Kidney epithelial cell (primary cell): ENCODE data around the gene KCNJ3. TPM values are rescaled to one million over a fixed set of nuclear protein-coding genes. Genes with fewer than 3 reads are reported as not detected.

ENCODE experiments used
- DNase-seq: peaks from one replicate; pipeline ENCODE4 v3.0.0-alpha.2; 2010; ENCODE audit warnings: low read depth
- H3K27me3 ChIP-seq: 2 replicates; pipeline ENCODE4 v1.6.0; 2011; ENCODE audit warnings: low read length; ENCODE audit not compliant: control insufficient read depth, insufficient read depth
- H3K36me3 ChIP-seq: 2 replicates; pipeline ENCODE4 v1.5.1; 2011; ENCODE audit warnings: low read length; ENCODE audit not compliant: control insufficient read depth, insufficient read depth
- H3K4me3 ChIP-seq: 2 replicates; pipeline ENCODE4 v1.5.1; 2011; ENCODE audit warnings: low read depth, mild to moderate bottlenecking, control low read depth, low read length
- total RNA-seq: library from RNA; depleted of rRNA; stranded (reverse); fragments of >200 nt; gene quantifications from 2 replicates; pipeline ENCODE4 v1.2.3, GENCODE V29; 2015
- TF ChIP-seq, protein P1 (sequence below): IDR thresholded peaks from 2 replicates; pipeline ENCODE4 v1.5.1; 2011; ENCODE audit warnings: mild to moderate bottlenecking, moderate library complexity, low read length, control low read depth, inconsistent platforms; ENCODE audit not compliant: insufficient read depth, poor library complexity, severe bottlenecking

Gene KCNJ3
- total RNA-seq, 1 donor from 2014 or later, result not detected

DNA sequence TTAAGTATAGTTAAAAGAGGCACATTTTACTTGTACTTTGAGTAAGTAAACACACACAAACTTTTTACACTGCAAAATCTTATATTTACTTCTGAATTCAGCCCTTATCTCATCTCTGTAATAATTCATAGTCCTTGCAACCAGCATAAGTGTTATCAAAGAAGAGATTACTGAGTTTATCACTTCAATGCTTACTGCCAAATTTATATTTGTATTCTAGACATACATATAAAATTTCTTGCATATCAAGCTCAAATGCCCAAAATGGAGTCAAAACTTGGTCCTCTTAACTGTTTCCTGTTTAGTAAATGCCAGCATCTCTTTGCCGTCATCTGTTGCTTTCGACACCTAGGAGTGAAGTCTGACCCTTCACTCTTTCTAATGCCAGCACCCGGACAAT lies 21.1 kb upstream of the KCNJ3 start:
- H3K36me3 ChIP-seq, result no peaks in the 10 kb centered on the region
- no peak overlapping the region for H3K4me3 ChIP-seq
- no peaks in the 10 kb centered on the region for H3K27me3 ChIP-seq
- TF ChIP-seq, protein P1, sequence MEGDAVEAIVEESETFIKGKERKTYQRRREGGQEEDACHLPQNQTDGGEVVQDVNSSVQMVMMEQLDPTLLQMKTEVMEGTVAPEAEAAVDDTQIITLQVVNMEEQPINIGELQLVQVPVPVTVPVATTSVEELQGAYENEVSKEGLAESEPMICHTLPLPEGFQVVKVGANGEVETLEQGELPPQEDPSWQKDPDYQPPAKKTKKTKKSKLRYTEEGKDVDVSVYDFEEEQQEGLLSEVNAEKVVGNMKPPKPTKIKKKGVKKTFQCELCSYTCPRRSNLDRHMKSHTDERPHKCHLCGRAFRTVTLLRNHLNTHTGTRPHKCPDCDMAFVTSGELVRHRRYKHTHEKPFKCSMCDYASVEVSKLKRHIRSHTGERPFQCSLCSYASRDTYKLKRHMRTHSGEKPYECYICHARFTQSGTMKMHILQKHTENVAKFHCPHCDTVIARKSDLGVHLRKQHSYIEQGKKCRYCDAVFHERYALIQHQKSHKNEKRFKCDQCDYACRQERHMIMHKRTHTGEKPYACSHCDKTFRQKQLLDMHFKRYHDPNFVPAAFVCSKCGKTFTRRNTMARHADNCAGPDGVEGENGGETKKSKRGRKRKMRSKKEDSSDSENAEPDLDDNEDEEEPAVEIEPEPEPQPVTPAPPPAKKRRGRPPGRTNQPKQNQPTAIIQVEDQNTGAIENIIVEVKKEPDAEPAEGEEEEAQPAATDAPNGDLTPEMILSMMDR, result no peak
- DNase-seq, result no peak

DNA sequence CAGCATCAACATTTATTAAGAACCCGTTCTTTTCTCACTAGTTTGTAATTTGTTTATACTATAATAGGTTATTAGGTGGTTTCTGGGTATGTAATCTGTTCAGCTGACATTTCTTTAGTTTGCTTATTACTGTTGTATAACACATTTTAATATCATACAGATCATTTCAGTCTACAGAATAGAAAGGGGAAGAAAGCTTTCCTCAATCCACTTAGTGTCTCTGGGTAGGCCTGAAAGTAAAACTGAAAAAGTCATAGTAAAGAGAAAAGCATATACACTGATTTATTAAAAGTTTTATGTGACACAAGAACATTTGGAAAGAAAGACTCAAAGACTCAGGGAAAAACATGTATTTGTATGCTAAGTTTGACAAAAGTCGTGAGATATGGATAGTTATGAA lies 16.8 kb upstream of the KCNJ3 start:
- no peaks in the 10 kb centered on the region for H3K36me3 ChIP-seq
- no peak for DNase-seq
- no peak overlapping the region for H3K4me3 ChIP-seq
- H3K27me3 ChIP-seq, result no peaks in the 10 kb centered on the region
- TF ChIP-seq, protein P1, result no peak

DNA sequence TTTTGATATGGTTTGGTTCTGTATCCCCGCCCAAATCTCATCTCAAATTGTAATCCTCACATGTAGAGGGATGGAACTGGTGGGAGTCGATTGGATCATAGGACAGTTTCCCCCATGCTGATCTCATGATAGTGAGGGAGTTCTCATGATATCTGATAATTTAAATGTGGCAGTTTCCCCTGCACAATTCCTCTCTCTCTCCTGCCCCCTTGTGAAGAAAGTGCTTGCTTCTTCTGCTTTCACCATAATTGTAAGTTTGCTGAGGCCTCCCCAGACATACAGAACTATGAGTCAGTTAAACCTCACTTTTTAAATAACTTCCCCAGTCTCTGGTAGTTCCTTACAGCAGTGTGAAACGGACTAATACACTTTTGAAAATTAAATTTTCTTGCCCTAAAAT lies 12.3 kb upstream of the KCNJ3 start:
- no peak overlapping the region for H3K4me3 ChIP-seq
- H3K27me3 ChIP-seq, result no peaks in the 10 kb centered on the region
- H3K36me3 ChIP-seq, result no peaks in the 10 kb centered on the region
- TF ChIP-seq, protein P1, result peak; percentile 14
- DNase-seq, result no peak

DNA sequence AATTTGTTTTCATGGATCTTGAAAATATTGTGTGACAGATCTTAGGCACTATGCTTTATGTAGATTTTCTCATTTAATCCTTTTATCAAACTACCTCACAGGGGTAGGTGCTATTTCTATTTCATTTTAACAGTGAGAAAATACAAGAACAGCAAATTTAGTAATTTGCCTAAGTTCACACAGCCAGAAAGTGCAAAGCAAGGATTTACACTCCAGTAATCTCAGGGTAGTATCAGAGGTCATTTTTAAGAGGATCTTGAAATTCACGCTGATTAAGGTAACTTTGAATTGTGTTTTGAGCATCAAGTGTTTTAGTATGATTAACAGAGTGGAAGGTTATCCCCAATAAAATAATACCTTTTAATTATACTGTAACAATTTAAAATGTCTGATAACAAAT lies 10.1 kb upstream of the KCNJ3 start:
- DNase-seq, result no peak
- H3K36me3 ChIP-seq, result no peaks in the 10 kb centered on the region
- no peaks in the 10 kb centered on the region for H3K27me3 ChIP-seq
- no peak overlapping the region for H3K4me3 ChIP-seq
- TF ChIP-seq, protein P1, result no peak

DNA sequence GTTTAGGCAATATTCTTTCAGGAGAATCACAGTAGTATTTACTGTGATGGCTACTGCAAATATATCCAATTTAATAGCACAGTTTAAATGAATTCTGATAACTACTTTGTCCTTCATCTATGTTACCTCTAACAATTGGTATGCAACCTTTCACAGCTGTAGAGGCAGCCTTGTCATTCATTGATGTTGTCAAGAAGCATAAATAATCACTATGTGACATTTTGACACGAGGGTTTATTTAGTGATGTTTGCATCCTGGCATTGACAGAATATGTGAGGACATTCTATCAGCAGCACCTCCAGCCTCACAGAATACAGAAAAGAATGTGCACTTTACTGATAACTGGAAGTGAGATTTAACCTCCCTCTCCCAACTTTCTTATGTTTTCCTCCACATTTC lies 9.3 kb upstream of the KCNJ3 start:
- TF ChIP-seq, protein P1, result no peak
- no peak for DNase-seq

DNA sequence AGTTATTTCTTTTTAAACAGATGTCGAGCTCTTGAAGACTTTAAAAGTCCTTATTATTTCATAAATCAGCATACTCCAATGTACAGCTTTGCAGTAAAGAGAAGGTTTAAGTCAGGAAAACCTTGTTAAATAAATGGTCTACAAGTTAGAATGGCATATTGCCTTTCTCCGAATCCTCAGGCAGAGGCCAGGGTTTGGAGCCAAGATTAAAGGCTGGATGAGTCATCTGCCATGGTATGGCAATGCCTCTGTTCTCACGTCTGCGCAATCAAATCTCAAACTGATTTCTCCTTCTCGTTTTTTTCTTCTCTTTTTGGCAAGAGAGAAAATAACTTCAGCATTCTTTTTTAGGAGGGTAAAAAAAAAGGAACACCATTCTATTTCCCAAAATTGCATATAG lies 5.6 kb upstream of the KCNJ3 start:
- Histone ChIP-seq H3K27me3 (peaks cover 8% of the 10 kb centered on the region), H3K36me3 (no peaks in the 10 kb centered on the region), H3K4me3 (no peak overlapping the region)
- TF ChIP-seq, protein P1, result no peak
- DNase-seq, result no peak

More for the DNA sequence above, 9.3 kb upstream of the KCNJ3 start:
- no peaks in the 10 kb centered on the region for H3K36me3 ChIP-seq
- H3K4me3 ChIP-seq, result no peak overlapping the region
- no peaks in the 10 kb centered on the region for H3K27me3 ChIP-seq
